MM.1S (cell line): Measurements from ENCODE around the gene FARSB.
"Not testable (repeated sequence)": the region's sequence is repeated elsewhere in the genome, so short reads cannot be mapped to it uniquely, and the experiment has no call there.

Experiments
- DNase-seq: peaks from one replicate; pipeline ENCODE4 v3.0.0-alpha.2; 2015
- H2AFZ ChIP-seq: fragments of 300-600 bp; sonication (generic); 2 replicates; pipeline ENCODE4 v1.6.0; 2016; ENCODE audit warnings: antibody characterized with exemption, low read length
- H3F3A ChIP-seq: fragments of 300-600 bp; sonication (generic); 2 replicates; pipeline ENCODE4 v1.6.1; 2016; ENCODE audit warnings: mild to moderate bottlenecking, antibody characterized with exemption, low read length, moderate library complexity, mixed read lengths; ENCODE audit not compliant: insufficient read depth
- H3K27ac ChIP-seq: fragments of 300-600 bp; sonication (generic); 2 replicates; pipeline ENCODE4 v1.5.1; 2016; ENCODE audit warnings: mild to moderate bottlenecking, low read length
- H3K27me3 ChIP-seq: fragments of 300-600 bp; sonication (generic); replicated peaks from 2 replicates; pipeline ENCODE4 v1.6.0; 2016; ENCODE audit warnings: low read length; ENCODE audit not compliant: insufficient read depth
- H3K36me3 ChIP-seq: fragments of 300-600 bp; sonication (generic); replicated peaks from 2 replicates; pipeline ENCODE4 v1.6.1; 2016; ENCODE audit warnings: mild to moderate bottlenecking, low read length, mixed read lengths; ENCODE audit not compliant: insufficient read depth
- H3K4me1 ChIP-seq: fragments of 300-600 bp; sonication (generic); 2 replicates; pipeline ENCODE4 v1.6.1; 2016; ENCODE audit warnings: low read length, mixed read lengths
- H3K4me2 ChIP-seq: fragments of 300-600 bp; sonication (generic); 2 replicates; pipeline ENCODE4 v1.6.0; 2016; ENCODE audit warnings: low read depth, low read length
- H3K4me3 ChIP-seq: fragments of 300-600 bp; sonication (generic); 2 replicates; pipeline ENCODE4 v1.5.1; 2016; ENCODE audit warnings: low read length, mixed read lengths
- H3K79me2 ChIP-seq: fragments of 300-600 bp; sonication (generic); 2 replicates; pipeline ENCODE4 v1.6.1; 2016; ENCODE audit warnings: mixed run types, low read length, mixed read lengths
- H3K9ac ChIP-seq: fragments of 300-600 bp; sonication (generic); 2 replicates; pipeline ENCODE4 v1.6.1; 2016; ENCODE audit warnings: low read length, mixed read lengths
- H3K9me2 ChIP-seq: fragments of 300-600 bp; sonication (generic); replicated peaks from 2 replicates; pipeline ENCODE4 v1.6.1; 2016; ENCODE audit warnings: mild to moderate bottlenecking, low read length, mixed read lengths; ENCODE audit not compliant: insufficient read depth
- H3K9me3 ChIP-seq: fragments of 300-600 bp; sonication (generic); replicated peaks from 2 replicates; pipeline ENCODE4 v1.6.1; 2016; ENCODE audit warnings: mild to moderate bottlenecking, low read length, mixed read lengths; ENCODE audit not compliant: insufficient read depth
- H4K20me1 ChIP-seq: fragments of 300-600 bp; sonication (generic); 2 replicates; pipeline ENCODE4 v1.6.1; 2016; ENCODE audit warnings: mild to moderate bottlenecking, low read length, moderate library complexity, mixed read lengths; ENCODE audit not compliant: insufficient read depth
- EZH2 ChIP-seq: fragments of 300-600 bp; sonication (generic); optimal IDR thresholded peaks from 2 replicates; pipeline ENCODE3; 2017; ENCODE audit warnings: low read depth, mild to moderate bottlenecking, antibody characterized with exemption, low read length, mixed read lengths
- EZH2phosphoT487 ChIP-seq: fragments of 300-600 bp; sonication (generic); IDR thresholded peaks from 2 replicates; pipeline ENCODE4 v1.6.1; 2018; ENCODE audit warnings: antibody characterized with exemption, low read length
- TF ChIP-seq, protein P1 (sequence below): fragments of 300-600 bp; sonication (generic); IDR thresholded peaks from 2 replicates; pipeline ENCODE4 v1.5.1; 2016; ENCODE audit warnings: antibody characterized with exemption, low read length, mixed read lengths

FARSB gene

DNA sequence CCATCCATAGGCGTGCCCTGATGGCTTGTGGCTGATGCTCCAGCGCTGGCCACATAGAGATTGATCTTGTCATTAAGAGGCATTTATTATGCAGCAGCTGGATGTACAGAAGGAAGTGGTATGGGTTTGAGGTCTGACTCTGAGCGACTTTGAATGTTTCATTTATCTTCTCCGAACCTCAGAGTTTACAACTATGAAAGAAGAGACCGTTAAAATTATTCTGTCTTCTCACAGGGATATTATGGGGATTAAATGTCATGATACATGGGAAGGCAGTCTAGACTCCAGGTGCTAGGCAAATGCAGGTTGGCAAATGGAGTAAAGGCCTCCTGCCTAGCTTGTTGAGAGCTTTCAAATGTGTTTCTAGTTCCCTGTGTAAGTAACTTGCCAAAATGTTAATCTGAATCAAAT, 45.8 kb upstream of the FARSB start:
- Histone ChIP-seq H2AFZ (no peak overlapping the region), H4K20me1 (no peaks in the 10 kb centered on the region), H3K27ac (no peak overlapping the region), H3K9ac (no peak overlapping the region), H3K9me3 (no peaks in the 10 kb centered on the region), H3K4me1 (no peaks in the 10 kb centered on the region), H3K4me3 (no peak overlapping the region), H3K27me3 (no peaks in the 10 kb centered on the region), H3K4me2 (no peak overlapping the region), H3K9me2 (no peaks in the 10 kb centered on the region), H3K36me3 (no peaks in the 10 kb centered on the region), H3K79me2 (no peaks in the 10 kb centered on the region), H3F3A (no peaks in the 10 kb centered on the region)
- TF ChIP-seq, protein P1, sequence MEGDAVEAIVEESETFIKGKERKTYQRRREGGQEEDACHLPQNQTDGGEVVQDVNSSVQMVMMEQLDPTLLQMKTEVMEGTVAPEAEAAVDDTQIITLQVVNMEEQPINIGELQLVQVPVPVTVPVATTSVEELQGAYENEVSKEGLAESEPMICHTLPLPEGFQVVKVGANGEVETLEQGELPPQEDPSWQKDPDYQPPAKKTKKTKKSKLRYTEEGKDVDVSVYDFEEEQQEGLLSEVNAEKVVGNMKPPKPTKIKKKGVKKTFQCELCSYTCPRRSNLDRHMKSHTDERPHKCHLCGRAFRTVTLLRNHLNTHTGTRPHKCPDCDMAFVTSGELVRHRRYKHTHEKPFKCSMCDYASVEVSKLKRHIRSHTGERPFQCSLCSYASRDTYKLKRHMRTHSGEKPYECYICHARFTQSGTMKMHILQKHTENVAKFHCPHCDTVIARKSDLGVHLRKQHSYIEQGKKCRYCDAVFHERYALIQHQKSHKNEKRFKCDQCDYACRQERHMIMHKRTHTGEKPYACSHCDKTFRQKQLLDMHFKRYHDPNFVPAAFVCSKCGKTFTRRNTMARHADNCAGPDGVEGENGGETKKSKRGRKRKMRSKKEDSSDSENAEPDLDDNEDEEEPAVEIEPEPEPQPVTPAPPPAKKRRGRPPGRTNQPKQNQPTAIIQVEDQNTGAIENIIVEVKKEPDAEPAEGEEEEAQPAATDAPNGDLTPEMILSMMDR = no peak
- no peak for TF ChIP-seq EZH2phosphoT487
- no peak for TF ChIP-seq EZH2
- no peak for DNase-seq

DNA sequence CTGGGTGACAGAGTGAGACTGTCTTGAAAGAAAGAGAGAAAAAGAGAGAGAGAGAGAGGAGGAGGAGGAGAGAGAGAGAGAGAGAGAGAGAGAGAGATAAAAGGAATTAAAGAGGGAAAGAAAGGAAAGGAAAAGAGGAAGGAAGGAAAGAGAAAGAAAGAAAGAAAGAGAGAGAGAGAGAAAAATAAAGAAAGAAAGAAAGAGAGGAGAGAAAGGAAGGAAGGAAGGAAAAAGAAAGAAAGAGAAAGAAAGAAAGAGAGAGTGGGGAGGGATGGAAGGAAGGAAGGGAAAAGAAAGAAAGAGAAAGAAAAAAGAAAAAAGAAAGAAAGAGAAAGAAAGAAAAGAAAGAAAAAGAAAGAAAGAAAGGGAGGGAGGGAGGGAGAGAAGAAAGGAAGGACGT, 45.3 kb upstream of the FARSB start:
- no peak overlapping the region for H3K4me3 ChIP-seq
- H3K4me2 ChIP-seq = no peak overlapping the region
- no peaks in the 10 kb centered on the region for H3K27me3 ChIP-seq
- no peaks in the 10 kb centered on the region for H3F3A ChIP-seq
- DNase-seq = no peak
- no peaks in the 10 kb centered on the region for H3K4me1 ChIP-seq
- no peak overlapping the region for H3K9ac ChIP-seq
- no peaks in the 10 kb centered on the region for H3K9me3 ChIP-seq
- H2AFZ ChIP-seq = no peak overlapping the region
- no peaks in the 10 kb centered on the region for H3K36me3 ChIP-seq
- no peaks in the 10 kb centered on the region for H3K9me2 ChIP-seq
- no peak overlapping the region for H3K27ac ChIP-seq
- TF ChIP-seq, protein P1 = no peak
- no peak for TF ChIP-seq EZH2
- no peak for TF ChIP-seq EZH2phosphoT487
- no peaks in the 10 kb centered on the region for H3K79me2 ChIP-seq
- no peaks in the 10 kb centered on the region for H4K20me1 ChIP-seq

DNA sequence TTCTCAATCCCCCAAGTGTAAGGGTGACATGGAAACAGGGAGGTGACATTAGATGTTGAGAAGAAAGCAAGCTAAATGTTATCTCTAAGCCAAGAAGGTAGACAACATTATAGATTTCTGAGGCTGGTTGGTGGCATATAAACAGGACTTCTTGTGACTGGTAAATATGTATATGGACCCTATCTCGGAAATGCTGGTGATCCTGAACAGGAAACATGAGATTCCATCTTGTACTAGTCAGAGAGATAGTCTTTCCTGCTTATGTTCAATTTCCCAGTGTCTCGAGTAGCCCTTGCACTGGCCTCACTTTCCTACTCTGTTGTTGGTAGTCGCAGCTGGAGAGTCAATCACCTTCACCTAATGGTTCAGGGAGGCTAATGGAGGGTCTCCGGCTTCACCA, 42.4 kb upstream of the FARSB start:
- Histone ChIP-seq H3K79me2 (no peaks in the 10 kb centered on the region), H3K4me1 (no peaks in the 10 kb centered on the region), H3K4me3 (no peak overlapping the region), H3F3A (no peaks in the 10 kb centered on the region), H3K36me3 (no peaks in the 10 kb centered on the region), H3K9me3 (no peaks in the 10 kb centered on the region), H3K4me2 (no peak overlapping the region), H3K9me2 (no peaks in the 10 kb centered on the region), H4K20me1 (no peaks in the 10 kb centered on the region), H3K27ac (no peak overlapping the region), H3K27me3 (no peaks in the 10 kb centered on the region), H3K9ac (no peak overlapping the region), H2AFZ (no peak overlapping the region)
- no peak for DNase-seq
- TF ChIP-seq, protein P1 = no peak
- TF ChIP-seq EZH2 = no peak
- no peak for TF ChIP-seq EZH2phosphoT487

DNA sequence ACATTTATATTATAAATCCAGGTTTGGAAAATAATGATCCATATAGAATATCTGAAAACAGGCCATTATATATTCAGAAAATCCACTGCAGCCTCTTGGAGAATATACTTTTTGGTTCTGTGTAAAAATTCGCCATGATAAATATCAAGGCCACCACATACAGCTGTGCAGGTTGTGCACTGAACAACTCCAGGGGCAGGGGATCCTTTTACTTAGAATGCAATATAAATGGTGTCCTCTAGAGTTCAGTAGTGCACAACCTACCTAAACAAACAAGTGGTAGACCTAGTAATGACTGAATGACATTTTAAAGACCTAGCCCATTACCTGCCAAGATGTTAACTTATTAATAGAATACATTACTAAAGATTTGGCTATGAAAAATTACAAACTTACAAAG, 37.9 kb upstream of the FARSB start:
- Histone ChIP-seq H3F3A (no peaks in the 10 kb centered on the region), H3K4me1 (no peaks in the 10 kb centered on the region), H3K36me3 (no peaks in the 10 kb centered on the region), H3K4me2 (no peak overlapping the region), H2AFZ (no peak overlapping the region), H3K27me3 (no peaks in the 10 kb centered on the region), H3K79me2 (no peaks in the 10 kb centered on the region), H3K9me2 (no peaks in the 10 kb centered on the region), H3K9me3 (no peaks in the 10 kb centered on the region), H4K20me1 (no peaks in the 10 kb centered on the region), H3K27ac (no peak overlapping the region), H3K9ac (no peak overlapping the region), H3K4me3 (no peak overlapping the region)
- peak; percentile 24 for DNase-seq
- TF ChIP-seq, protein P1 = peak; percentile 37
- TF ChIP-seq EZH2 = no peak

DNA sequence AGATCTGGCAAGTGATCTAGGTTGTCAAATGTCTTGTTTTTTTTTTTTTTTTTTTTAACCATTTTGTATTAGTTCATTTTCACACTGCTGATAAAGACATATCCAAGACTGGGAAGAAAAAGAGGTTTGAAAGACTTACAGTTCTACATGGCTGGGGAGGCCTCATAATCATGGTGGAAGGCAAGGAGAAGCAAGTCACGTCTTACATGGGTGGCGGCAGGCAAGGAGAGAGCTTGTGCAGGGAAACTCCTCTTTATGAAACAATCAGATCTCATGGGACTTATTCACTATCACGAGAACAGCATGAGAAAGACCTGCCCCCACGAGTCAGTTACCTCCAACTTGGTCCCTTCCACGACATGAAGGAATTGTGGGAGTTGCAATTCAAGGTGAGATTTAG, 37.5 kb upstream of the FARSB start:
- not testable (repeated sequence) for H3K4me3 ChIP-seq, DNase-seq, H3K36me3 ChIP-seq, H3F3A ChIP-seq, H3K9me3 ChIP-seq, H4K20me1 ChIP-seq, H3K9me2 ChIP-seq, H3K4me1 ChIP-seq, H3K9ac ChIP-seq, H3K27ac ChIP-seq, H3K79me2 ChIP-seq, H3K4me2 ChIP-seq, H2AFZ ChIP-seq, H3K27me3 ChIP-seq
